CD14-positive monocyte (primary cell): ENCODE results near the gene SPRTN. TPM values are rescaled to one million over a fixed set of nuclear protein-coding genes. Genes with fewer than 3 reads are reported as not detected.

ENCODE experiments used
- DNase-seq, 3 donors: peaks; one replicate each; pipeline ENCODE4 v3.0.0-alpha.2; 2011 to 2022
- H2AFZ ChIP-seq: 2 replicates; pipeline ENCODE4 v1.6.0; 2012; ENCODE audit warnings: mild to moderate bottlenecking, low read depth, low read length, inconsistent platforms; ENCODE audit not compliant: insufficient read depth, poor library complexity, severe bottlenecking
- H3K27ac ChIP-seq, 2 donors: 1 replicate in 1 of 2; 2 replicates in 1 of 2; pipeline ENCODE4 v1.5.1; 2012 to 2013; ENCODE audit warnings: low read length in 2 of 2, control low read depth in 1 of 2, inconsistent platforms in 1 of 2, low read depth in 1 of 2, mild to moderate bottlenecking in 1 of 2
- H3K27me3 ChIP-seq, 2 donors: one replicate each; pipeline versions ENCODE4 v1.6.0 to v1.6.1; 2011 to 2013; ENCODE audit warnings: low read length in 2 of 2; ENCODE audit not compliant: control insufficient read depth in 2 of 2, insufficient read depth in 2 of 2
- H3K36me3 ChIP-seq, 2 donors: replicated peaks in 1 of 2; 1 replicate in 1 of 2; 2 replicates in 1 of 2; pipeline versions ENCODE4 v1.5.1 to v1.6.1; 2012 to 2013; ENCODE audit warnings: low read length in 2 of 2, control low read depth in 1 of 2, inconsistent platforms in 1 of 2, mild to moderate bottlenecking in 1 of 2; ENCODE audit not compliant: insufficient read depth in 2 of 2, control insufficient read depth in 1 of 2
- H3K4me1 ChIP-seq, 2 donors: 1 replicate in 1 of 2; 2 replicates in 1 of 2; pipeline versions ENCODE4 v1.5.1 to v1.6.1; 2012 to 2013; ENCODE audit warnings: low read length in 2 of 2, control low read depth in 1 of 2, inconsistent platforms in 1 of 2, mild to moderate bottlenecking in 1 of 2, moderate library complexity in 1 of 2; ENCODE audit not compliant: insufficient read depth in 2 of 2, control insufficient read depth in 1 of 2
- H3K4me2 ChIP-seq: replicated peaks from 2 replicates; pipeline ENCODE3; 2012; ENCODE audit warnings: low read length, moderate library complexity, mild to moderate bottlenecking; ENCODE audit not compliant: poor library complexity, severe bottlenecking; ENCODE audit errors: extremely low read depth
- H3K4me3 ChIP-seq, 3 experiments: fragments of 200-600 bp in 1 of 3; sonication (generic) in 1 of 3; replicated peaks in 1 of 3; 1 replicate in 2 of 3; 2 replicates in 1 of 3; pipeline ENCODE4 v1.5.1; 2011 to 2013; ENCODE audit warnings: low read length in 3 of 3, mild to moderate bottlenecking in 3 of 3, control low read depth in 2 of 3, low read depth in 2 of 3, inconsistent platforms in 1 of 3, moderate library complexity in 1 of 3
- H3K79me2 ChIP-seq: 2 replicates; pipeline ENCODE4 v1.6.0; 2012; ENCODE audit warnings: mild to moderate bottlenecking, control low read depth, inconsistent platforms, low read length, moderate library complexity; ENCODE audit not compliant: insufficient read depth
- H3K9ac ChIP-seq: 2 replicates; pipeline ENCODE4 v1.6.0; 2017; ENCODE audit warnings: low read length, mild to moderate bottlenecking; ENCODE audit not compliant: insufficient read depth, poor library complexity, severe bottlenecking
- H3K9me3 ChIP-seq, 2 donors: replicated peaks in 1 of 2; 1 replicate in 1 of 2; 2 replicates in 1 of 2; pipeline versions ENCODE4 v1.5.1 to v1.6.1; 2012 to 2013; ENCODE audit warnings: low read length in 2 of 2, control low read depth in 1 of 2; ENCODE audit not compliant: control insufficient read depth in 1 of 2, insufficient read depth in 1 of 2
- H4K20me1 ChIP-seq: 2 replicates; pipeline ENCODE4 v1.6.0; 2012; ENCODE audit warnings: mild to moderate bottlenecking, low read length, control low read depth, moderate library complexity; ENCODE audit not compliant: insufficient read depth
- H3K27ac Mint-ChIP-seq, 7 donors: one replicate each; pipeline ENCODE4 v1.8.0; 2020; ENCODE audit warnings: mild to moderate bottlenecking in 7 of 7, mixed read lengths in 7 of 7, moderate library complexity in 6 of 7, inconsistent platforms in 2 of 7
- H3K27me3 Mint-ChIP-seq, 3 donors: one replicate each; pipeline ENCODE4 v1.8.0; 2021 to 2022; ENCODE audit warnings: low read depth in 3 of 3, mild to moderate bottlenecking in 3 of 3, mixed read lengths in 3 of 3, moderate library complexity in 3 of 3, inconsistent platforms in 1 of 3
- H3K36me3 Mint-ChIP-seq, 2 donors: one replicate each; pipeline ENCODE4 v1.8.0; 2020; ENCODE audit warnings: mixed read lengths in 2 of 2, inconsistent platforms in 1 of 2, mild to moderate bottlenecking in 1 of 2
- H3K4me1 Mint-ChIP-seq: one replicate; pipeline ENCODE4 v1.8.0; 2020; ENCODE audit warnings: mild to moderate bottlenecking, mixed read lengths
- H3K4me3 Mint-ChIP-seq, 2 donors: one replicate each; pipeline ENCODE4 v1.8.0; 2020; ENCODE audit warnings: mild to moderate bottlenecking in 2 of 2, mixed read lengths in 2 of 2, moderate library complexity in 1 of 2
- H3K9me3 Mint-ChIP-seq, 7 donors: one replicate each; pipeline ENCODE4 v1.8.0; 2020 to 2022; ENCODE audit warnings: mixed read lengths in 7 of 7, mild to moderate bottlenecking in 6 of 7, moderate library complexity in 6 of 7, inconsistent platforms in 2 of 7
- WGBS: methylation state at CpG from one replicate; pipeline ENCODE4 v1.1.5; 2013; ENCODE audit warnings: missing lambda C conversion rate; ENCODE audit not compliant: insufficient coverage; 5-methylcytosine and 5-hydroxymethylcytosine counted together
- intact Hi-C, 2 donors: fragments of 100-400 bp; cut with micrococcal nuclease; formaldehyde crosslinking; loops; one replicate each; pipeline versions ENCODE4 v1.15.0 to v1.15.1; 2023
- polyA plus RNA-seq, 3 donors: library from polyadenylated mRNA; depleted of rRNA in 1 of 3; unstranded in 2 of 3; stranded (reverse) in 1 of 3; fragments of 300-500 nt in 2 of 3; fragments of >200 nt in 1 of 3; fragmentation: Illumina TruSeq in 2 of 3; gene quantifications; 1 replicate in 2 of 3; 2 replicates in 1 of 3; pipeline ENCODE4 v1.2.3, GENCODE V29; 2012 to 2021
- TF ChIP-seq, protein P1 (sequence below): fragments of 200-600 bp; IDR thresholded peaks from one replicate; pipeline ENCODE4 v1.8.0; 2022; ENCODE audit warnings: antibody characterized with exemption, mild to moderate bottlenecking

SPRTN gene
- polyA plus RNA-seq, 3 donors: 4.5 to 9.1 (median 7.8) TPM

DNA sequence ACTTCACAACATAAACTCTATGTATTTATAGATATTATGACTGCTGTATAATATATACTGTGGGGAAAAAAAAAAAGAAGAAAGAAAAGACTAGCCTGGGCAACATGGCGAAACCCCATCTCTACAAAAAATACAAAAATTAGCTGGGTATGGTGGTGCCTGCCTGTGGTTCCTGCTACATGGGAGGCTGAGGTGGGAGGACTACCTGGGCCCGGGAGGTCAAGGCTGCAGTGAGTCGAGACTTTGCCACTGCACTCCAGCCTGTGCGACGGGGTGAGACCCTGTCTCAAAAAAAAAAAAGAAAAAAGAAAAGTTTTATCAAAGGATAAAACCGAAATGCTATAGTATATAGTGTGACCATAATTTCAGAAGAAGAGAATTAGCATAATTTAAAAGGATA, 3.1 kb upstream of the SPRTN start:
- no CpG with 5 or more reads among the region's 6 CpGs for WGBS
- Mint-ChIP-seq H3K9me3 (no peaks in the 10 kb centered on the region), H3K4me3 (peak overlapping the region in 1 of 2 donors; percentile 59), H3K27ac (peak overlapping the region in 1 of 7 donors; percentile 6), H3K27me3 (no peaks in the 10 kb centered on the region), H3K36me3 (peaks cover 6 to 34% of the 10 kb centered on the region in 2 donors), H3K4me1 (peaks cover 60% of the 10 kb centered on the region)
- Histone ChIP-seq H3K4me3 (peak overlapping the region in 1 of 3 experiments; percentile 33), H3K4me2 (peak overlapping the region; percentile 93), H4K20me1 (peaks cover 79% of the 10 kb centered on the region), H3K4me1 (peaks cover 47 to 59% of the 10 kb centered on the region in 2 donors), H3K27ac (peak overlapping the region in 1 of 2 donors; percentile 33), H3K36me3 (peaks cover 7 to 9% of the 10 kb centered on the region in 2 donors), H2AFZ (no peak overlapping the region), H3K79me2 (peaks cover 85% of the 10 kb centered on the region), H3K9ac (no peak overlapping the region), H3K9me3 (no peaks in the 10 kb centered on the region), H3K27me3 (no peaks in the 10 kb centered on the region)
- TF ChIP-seq, protein P1, sequence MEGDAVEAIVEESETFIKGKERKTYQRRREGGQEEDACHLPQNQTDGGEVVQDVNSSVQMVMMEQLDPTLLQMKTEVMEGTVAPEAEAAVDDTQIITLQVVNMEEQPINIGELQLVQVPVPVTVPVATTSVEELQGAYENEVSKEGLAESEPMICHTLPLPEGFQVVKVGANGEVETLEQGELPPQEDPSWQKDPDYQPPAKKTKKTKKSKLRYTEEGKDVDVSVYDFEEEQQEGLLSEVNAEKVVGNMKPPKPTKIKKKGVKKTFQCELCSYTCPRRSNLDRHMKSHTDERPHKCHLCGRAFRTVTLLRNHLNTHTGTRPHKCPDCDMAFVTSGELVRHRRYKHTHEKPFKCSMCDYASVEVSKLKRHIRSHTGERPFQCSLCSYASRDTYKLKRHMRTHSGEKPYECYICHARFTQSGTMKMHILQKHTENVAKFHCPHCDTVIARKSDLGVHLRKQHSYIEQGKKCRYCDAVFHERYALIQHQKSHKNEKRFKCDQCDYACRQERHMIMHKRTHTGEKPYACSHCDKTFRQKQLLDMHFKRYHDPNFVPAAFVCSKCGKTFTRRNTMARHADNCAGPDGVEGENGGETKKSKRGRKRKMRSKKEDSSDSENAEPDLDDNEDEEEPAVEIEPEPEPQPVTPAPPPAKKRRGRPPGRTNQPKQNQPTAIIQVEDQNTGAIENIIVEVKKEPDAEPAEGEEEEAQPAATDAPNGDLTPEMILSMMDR: no peak
- no peak for DNase-seq
- intact Hi-C loops: loop anchor here (5.0 to 10.0 kb wide), 5 partner anchors 87 to 690 kb away; partner anchors contain the start of genes ARV1 (in 1 of the 2), COG2 (in 1 of the 2), EGLN1 (in 1 of the 2) and GNPAT (in 1 of the 2)

DNA sequence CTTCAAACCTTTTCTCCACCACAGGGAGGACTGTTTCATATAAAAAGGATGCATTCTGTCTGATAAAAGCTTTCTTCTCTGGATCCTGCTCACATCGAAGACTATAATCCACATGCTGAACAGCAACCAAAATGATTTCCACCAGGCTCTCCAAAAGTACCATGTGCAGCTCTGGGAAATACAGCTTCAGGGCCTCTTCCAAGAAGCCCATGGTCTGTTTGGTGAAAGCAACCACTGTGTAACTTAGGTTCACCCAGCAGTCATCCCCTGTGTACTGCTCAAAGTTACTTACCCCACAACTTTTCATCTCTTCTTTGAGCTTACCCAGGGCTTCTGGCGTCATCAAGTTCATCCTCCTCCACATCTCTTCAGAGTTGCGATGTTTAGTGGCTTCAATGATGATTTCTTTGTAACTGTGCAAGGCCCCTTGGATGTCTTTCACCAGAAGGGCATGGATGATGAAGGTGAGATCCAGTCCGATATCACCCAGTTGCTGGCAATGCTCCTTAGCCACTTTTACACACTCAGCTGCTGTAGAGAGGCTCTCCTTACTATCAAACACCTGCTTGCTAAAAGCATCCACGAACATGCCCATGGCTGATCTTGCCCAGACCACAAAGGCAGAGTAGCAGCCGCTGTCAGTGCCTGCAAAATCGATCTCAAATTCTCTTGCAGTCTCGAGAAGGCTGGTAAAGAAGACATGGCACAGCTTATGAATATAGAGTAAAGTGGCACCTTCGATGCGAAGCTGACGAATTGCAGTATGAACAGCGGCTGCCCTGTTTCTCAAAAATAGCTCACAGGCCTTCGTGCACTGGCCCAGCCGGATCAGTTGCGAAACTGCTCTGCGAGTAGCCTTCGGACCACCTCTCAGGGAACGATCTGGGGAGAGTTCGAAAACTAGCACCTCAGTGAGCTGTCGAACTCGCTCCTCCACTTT, 2.2 kb upstream of the SPRTN start:
- peaks cover 92% of the 10 kb centered on the region for H3K79me2 ChIP-seq
- Mint-ChIP-seq H3K27me3 (no peaks in the 10 kb centered on the region), H3K4me3 (peak overlapping the region; percentile 99 to 100), H3K27ac (peak overlapping the region in 6 of 7 donors; percentile 33 to 87 (median 74)), H3K4me1 (peaks cover 62% of the 10 kb centered on the region), H3K9me3 (no peaks in the 10 kb centered on the region), H3K36me3 (peaks cover 11 to 41% of the 10 kb centered on the region in 2 donors)
- H3K4me2 ChIP-seq: peak overlapping the region; percentile 93
- no peaks in the 10 kb centered on the region for H3K27me3 ChIP-seq
- peaks cover 47 to 59% of the 10 kb centered on the region in 2 donors for H3K4me1 ChIP-seq
- peaks cover 9 to 14% of the 10 kb centered on the region in 2 donors for H3K36me3 ChIP-seq
- H3K9me3 ChIP-seq: no peaks in the 10 kb centered on the region
- TF ChIP-seq, protein P1: no peak
- peak overlapping the region; percentile 95 for H3K9ac ChIP-seq
- H2AFZ ChIP-seq: no peak overlapping the region
- intact Hi-C loops: loop anchor here (5.0 to 10.0 kb wide), 5 partner anchors 86 to 691 kb away; partner anchors contain the start of genes ARV1 (in 1 of the 2), COG2 (in 1 of the 2), EGLN1 (in 1 of the 2) and GNPAT (in 1 of the 2)
- H3K27ac ChIP-seq: peak overlapping the region in 1 of 2 donors; percentile 99
- peak overlapping the region; percentile 88 to 92 (median 92) for H3K4me3 ChIP-seq
- H4K20me1 ChIP-seq: peaks cover 69% of the 10 kb centered on the region
- WGBS: 70% methylated on average over 13 of the region's 21 CpGs
- DNase-seq: no peak
